Measurements from ENCODE around the gene GASK1A. TPM values are rescaled to one million over a fixed set of nuclear protein-coding genes. Genes with fewer than 3 reads are reported as not detected.

GASK1A gene
- total and polyA plus RNA-seq, 4 donors: 0.79 to 22.8 (median 4.6) TPM

DNA sequence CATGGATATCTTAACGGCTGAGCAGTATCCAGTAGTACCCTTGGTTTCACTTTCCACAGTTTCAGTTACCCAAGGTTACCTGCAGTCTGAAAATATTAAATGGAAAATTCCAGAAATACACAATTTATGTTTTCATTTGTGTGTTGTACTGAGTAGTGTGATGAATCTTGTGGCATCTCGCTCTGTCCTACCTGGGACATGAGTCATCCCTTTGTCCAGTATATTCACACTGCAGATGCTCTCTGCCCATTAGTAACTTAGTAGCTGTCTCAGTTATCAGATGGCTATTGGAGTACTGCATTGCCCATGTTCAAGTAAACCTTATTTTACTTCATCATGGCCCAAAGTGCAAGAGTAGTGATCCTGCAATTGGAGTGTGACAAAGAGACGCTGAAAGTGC, 26.1 kb downstream of the GASK1A start:
- Histone ChIP-seq H3K4me3 (ENCODE audit: low read depth in 1 of 3, low read length in 3 of 3) (no peak overlapping the region), H3K4me1 (ENCODE audit: control insufficient read depth in 4 of 4, insufficient read depth in 4 of 4, low read length in 3 of 4) (peaks cover 2 to 30% (median 20%) of the 10 kb centered on the region in 4 donors), H3K9me3 (ENCODE audit: control insufficient read depth in 4 of 4, low read length in 3 of 4) (no peaks in the 10 kb centered on the region), H3K36me3 (ENCODE audit: control insufficient read depth in 4 of 4, insufficient read depth in 3 of 4, low read depth in 1 of 4, low read length in 3 of 4) (no peaks in the 10 kb centered on the region), H3K9ac (ENCODE audit: low read depth in 1 of 2, low read length in 2 of 2) (no peak overlapping the region), H3K27me3 (ENCODE audit: control insufficient read depth in 4 of 4, insufficient read depth in 4 of 4, low read length in 3 of 4) (no peaks in the 10 kb centered on the region), H3K27ac (ENCODE audit: low read depth in 1 of 2, low read length in 2 of 2) (no peak overlapping the region)
- TF ChIP-seq RAD21 (IDR thresholded peaks at IDR 0.05): no peak
- TF ChIP-seq GABPA (IDR thresholded peaks at IDR 0.05 in 1 of 2, conservative IDR thresholded peaks at IDR 0.05 in 1 of 2): no peak
- TF ChIP-seq, protein P1, sequence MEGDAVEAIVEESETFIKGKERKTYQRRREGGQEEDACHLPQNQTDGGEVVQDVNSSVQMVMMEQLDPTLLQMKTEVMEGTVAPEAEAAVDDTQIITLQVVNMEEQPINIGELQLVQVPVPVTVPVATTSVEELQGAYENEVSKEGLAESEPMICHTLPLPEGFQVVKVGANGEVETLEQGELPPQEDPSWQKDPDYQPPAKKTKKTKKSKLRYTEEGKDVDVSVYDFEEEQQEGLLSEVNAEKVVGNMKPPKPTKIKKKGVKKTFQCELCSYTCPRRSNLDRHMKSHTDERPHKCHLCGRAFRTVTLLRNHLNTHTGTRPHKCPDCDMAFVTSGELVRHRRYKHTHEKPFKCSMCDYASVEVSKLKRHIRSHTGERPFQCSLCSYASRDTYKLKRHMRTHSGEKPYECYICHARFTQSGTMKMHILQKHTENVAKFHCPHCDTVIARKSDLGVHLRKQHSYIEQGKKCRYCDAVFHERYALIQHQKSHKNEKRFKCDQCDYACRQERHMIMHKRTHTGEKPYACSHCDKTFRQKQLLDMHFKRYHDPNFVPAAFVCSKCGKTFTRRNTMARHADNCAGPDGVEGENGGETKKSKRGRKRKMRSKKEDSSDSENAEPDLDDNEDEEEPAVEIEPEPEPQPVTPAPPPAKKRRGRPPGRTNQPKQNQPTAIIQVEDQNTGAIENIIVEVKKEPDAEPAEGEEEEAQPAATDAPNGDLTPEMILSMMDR (IDR thresholded peaks at IDR 0.05; ENCODE audit: low read depth, low read length, missing input control): no peak
- TF ChIP-seq, protein P2, sequence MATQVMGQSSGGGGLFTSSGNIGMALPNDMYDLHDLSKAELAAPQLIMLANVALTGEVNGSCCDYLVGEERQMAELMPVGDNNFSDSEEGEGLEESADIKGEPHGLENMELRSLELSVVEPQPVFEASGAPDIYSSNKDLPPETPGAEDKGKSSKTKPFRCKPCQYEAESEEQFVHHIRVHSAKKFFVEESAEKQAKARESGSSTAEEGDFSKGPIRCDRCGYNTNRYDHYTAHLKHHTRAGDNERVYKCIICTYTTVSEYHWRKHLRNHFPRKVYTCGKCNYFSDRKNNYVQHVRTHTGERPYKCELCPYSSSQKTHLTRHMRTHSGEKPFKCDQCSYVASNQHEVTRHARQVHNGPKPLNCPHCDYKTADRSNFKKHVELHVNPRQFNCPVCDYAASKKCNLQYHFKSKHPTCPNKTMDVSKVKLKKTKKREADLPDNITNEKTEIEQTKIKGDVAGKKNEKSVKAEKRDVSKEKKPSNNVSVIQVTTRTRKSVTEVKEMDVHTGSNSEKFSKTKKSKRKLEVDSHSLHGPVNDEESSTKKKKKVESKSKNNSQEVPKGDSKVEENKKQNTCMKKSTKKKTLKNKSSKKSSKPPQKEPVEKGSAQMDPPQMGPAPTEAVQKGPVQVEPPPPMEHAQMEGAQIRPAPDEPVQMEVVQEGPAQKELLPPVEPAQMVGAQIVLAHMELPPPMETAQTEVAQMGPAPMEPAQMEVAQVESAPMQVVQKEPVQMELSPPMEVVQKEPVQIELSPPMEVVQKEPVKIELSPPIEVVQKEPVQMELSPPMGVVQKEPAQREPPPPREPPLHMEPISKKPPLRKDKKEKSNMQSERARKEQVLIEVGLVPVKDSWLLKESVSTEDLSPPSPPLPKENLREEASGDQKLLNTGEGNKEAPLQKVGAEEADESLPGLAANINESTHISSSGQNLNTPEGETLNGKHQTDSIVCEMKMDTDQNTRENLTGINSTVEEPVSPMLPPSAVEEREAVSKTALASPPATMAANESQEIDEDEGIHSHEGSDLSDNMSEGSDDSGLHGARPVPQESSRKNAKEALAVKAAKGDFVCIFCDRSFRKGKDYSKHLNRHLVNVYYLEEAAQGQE (IDR thresholded peaks at IDR 0.05): no peak
- TF ChIP-seq HNF4G (IDR thresholded peaks at IDR 0.05): no peak
- TF ChIP-seq NR2F2 (IDR thresholded peaks at IDR 0.05): no peak
- TF ChIP-seq, protein P3, sequence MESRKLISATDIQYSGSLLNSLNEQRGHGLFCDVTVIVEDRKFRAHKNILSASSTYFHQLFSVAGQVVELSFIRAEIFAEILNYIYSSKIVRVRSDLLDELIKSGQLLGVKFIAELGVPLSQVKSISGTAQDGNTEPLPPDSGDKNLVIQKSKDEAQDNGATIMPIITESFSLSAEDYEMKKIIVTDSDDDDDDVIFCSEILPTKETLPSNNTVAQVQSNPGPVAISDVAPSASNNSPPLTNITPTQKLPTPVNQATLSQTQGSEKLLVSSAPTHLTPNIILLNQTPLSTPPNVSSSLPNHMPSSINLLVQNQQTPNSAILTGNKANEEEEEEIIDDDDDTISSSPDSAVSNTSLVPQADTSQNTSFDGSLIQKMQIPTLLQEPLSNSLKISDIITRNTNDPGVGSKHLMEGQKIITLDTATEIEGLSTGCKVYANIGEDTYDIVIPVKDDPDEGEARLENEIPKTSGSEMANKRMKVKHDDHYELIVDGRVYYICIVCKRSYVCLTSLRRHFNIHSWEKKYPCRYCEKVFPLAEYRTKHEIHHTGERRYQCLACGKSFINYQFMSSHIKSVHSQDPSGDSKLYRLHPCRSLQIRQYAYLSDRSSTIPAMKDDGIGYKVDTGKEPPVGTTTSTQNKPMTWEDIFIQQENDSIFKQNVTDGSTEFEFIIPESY (IDR thresholded peaks at IDR 0.05): no peak
- TF ChIP-seq EGR1 (IDR thresholded peaks at IDR 0.05; ENCODE audit: low read depth in 2 of 2): no peak
- TF ChIP-seq, protein P4, sequence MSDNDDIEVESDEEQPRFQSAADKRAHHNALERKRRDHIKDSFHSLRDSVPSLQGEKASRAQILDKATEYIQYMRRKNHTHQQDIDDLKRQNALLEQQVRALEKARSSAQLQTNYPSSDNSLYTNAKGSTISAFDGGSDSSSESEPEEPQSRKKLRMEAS (IDR thresholded peaks at IDR 0.05): no peak
- no peak for TF ChIP-seq YY1 (IDR thresholded peaks at IDR 0.05)
- TF ChIP-seq JUND (IDR thresholded peaks at IDR 0.05): no peak
- no peak for TF ChIP-seq FOXA2 (IDR thresholded peaks at IDR 0.05)
- no peak for TF ChIP-seq SP1 (IDR thresholded peaks at IDR 0.05)
- TF ChIP-seq ATF3 (IDR thresholded peaks at IDR 0.05): no peak
- TF ChIP-seq FOXA1 (IDR thresholded peaks at IDR 0.05): no peak
- no peak for TF ChIP-seq HNF4A (conservative IDR thresholded peaks at IDR 0.05)
- no peak for TF ChIP-seq RXRA (IDR thresholded peaks at IDR 0.05)
- no peak for TF ChIP-seq TAF1 (conservative IDR thresholded peaks at IDR 0.05)
- WGBS: 90% methylated on average over 3 of the region's 3 CpGs
- no peak for DNase-seq (ENCODE audit: low spot score)
